ENCODE measurements around the gene NPAS1. TPM values are rescaled to one million over a fixed set of nuclear protein-coding genes. Genes with fewer than 3 reads are reported as not detected.

Gene NPAS1
- total and polyA plus RNA-seq, 4 donors = 0.31 to 1.2 (median 0.70) TPM

DNA sequence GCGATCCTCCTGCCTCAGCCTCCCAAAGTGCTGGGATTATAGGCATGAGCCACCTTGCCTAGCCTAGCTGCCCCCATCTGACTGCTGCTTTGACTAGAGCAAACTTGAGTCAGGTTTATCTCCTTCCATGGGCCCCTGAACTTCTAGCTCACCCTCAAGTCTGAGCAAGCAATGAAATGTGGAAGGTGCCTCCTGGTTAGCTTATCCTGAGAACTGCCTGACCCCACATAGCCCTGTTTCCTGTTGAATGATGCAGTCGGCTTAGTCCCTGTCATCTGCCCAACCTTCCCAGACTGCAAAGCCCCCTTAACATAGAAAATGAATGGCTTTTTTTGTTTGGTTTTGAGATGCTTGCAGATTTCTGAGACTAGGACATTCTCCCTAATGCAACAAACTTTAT, 37.7 kb downstream of the NPAS1 start:
- Histone ChIP-seq H3K27ac (ENCODE audit: low read depth in 1 of 2, low read length in 1 of 2) (no peak overlapping the region), H3K4me1 (ENCODE audit: control insufficient read depth in 5 of 5, insufficient read depth in 5 of 5, low read length in 5 of 5) (no peaks in the 10 kb centered on the region), H3K36me3 (ENCODE audit: control insufficient read depth in 4 of 4, insufficient read depth in 4 of 4, low read length in 4 of 4) (no peaks in the 10 kb centered on the region), H3K9me3 (ENCODE audit: control insufficient read depth in 4 of 4, insufficient read depth in 3 of 4, low read length in 3 of 4) (no peaks in the 10 kb centered on the region), H3K9ac (ENCODE audit: insufficient read depth in 1 of 2, low read length in 2 of 2) (no peak overlapping the region), H3K4me3 (no peak overlapping the region), H3K27me3 (ENCODE audit: control insufficient read depth in 3 of 3, insufficient read depth in 3 of 3, low read length in 2 of 3) (no peaks in the 10 kb centered on the region)
- TF ChIP-seq, protein P1, sequence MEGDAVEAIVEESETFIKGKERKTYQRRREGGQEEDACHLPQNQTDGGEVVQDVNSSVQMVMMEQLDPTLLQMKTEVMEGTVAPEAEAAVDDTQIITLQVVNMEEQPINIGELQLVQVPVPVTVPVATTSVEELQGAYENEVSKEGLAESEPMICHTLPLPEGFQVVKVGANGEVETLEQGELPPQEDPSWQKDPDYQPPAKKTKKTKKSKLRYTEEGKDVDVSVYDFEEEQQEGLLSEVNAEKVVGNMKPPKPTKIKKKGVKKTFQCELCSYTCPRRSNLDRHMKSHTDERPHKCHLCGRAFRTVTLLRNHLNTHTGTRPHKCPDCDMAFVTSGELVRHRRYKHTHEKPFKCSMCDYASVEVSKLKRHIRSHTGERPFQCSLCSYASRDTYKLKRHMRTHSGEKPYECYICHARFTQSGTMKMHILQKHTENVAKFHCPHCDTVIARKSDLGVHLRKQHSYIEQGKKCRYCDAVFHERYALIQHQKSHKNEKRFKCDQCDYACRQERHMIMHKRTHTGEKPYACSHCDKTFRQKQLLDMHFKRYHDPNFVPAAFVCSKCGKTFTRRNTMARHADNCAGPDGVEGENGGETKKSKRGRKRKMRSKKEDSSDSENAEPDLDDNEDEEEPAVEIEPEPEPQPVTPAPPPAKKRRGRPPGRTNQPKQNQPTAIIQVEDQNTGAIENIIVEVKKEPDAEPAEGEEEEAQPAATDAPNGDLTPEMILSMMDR (IDR thresholded peaks at IDR 0.05; ENCODE audit: control extremely low read depth, extremely low read depth) = no peak
- ATAC-seq (ENCODE audit: insufficient read depth, low FRiP score) (no peak), DNase-seq (no peak)
- 68 to 72% methylated on average over 2 of the region's 2 CpGs for WGBS, 2 donors

DNA sequence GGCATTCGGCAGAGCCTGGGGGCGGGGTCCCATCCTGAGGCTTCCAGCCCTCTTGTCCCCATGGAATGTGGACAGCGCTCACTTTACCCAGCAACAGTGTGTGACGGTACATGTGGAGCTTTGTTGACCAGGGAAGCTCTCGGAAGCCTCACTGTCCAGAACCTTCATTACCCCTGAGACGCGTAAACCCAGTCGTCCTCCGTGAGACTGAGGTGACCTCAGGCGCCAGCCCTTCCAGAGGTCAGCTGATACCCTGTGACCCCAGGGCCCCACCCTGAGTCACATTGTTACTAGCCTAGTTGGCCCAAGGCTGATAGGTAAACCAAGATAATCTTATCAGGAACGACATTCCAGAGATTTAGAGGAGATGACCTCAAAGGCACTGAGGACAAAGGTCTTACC, 39.0 kb downstream of the NPAS1 start:
- Histone ChIP-seq H3K36me3 (ENCODE audit: control insufficient read depth in 4 of 4, insufficient read depth in 4 of 4, low read length in 4 of 4) (peaks cover 0 to 1% (median 0%) of the 10 kb centered on the region in 4 donors), H3K9me3 (ENCODE audit: control insufficient read depth in 4 of 4, insufficient read depth in 3 of 4, low read length in 3 of 4) (no peaks in the 10 kb centered on the region), H3K27ac (ENCODE audit: low read depth in 1 of 2, low read length in 1 of 2) (no peak overlapping the region), H3K9ac (ENCODE audit: insufficient read depth in 1 of 2, low read length in 2 of 2) (no peak overlapping the region), H3K27me3 (ENCODE audit: control insufficient read depth in 3 of 3, insufficient read depth in 3 of 3, low read length in 2 of 3) (no peaks in the 10 kb centered on the region), H3K4me1 (ENCODE audit: control insufficient read depth in 5 of 5, insufficient read depth in 5 of 5, low read length in 5 of 5) (no peaks in the 10 kb centered on the region), H3K4me3 (no peak overlapping the region)
- no peak for ATAC-seq (ENCODE audit: insufficient read depth, low FRiP score)
- DNase-seq = no peak
- whole genome bisulfite sequencing, 2 donors = 69 to 83% methylated on average over 11 of the region's 11 CpGs
- TF ChIP-seq, protein P1 (IDR thresholded peaks at IDR 0.05; ENCODE audit: control extremely low read depth, extremely low read depth) = no peak

DNA sequence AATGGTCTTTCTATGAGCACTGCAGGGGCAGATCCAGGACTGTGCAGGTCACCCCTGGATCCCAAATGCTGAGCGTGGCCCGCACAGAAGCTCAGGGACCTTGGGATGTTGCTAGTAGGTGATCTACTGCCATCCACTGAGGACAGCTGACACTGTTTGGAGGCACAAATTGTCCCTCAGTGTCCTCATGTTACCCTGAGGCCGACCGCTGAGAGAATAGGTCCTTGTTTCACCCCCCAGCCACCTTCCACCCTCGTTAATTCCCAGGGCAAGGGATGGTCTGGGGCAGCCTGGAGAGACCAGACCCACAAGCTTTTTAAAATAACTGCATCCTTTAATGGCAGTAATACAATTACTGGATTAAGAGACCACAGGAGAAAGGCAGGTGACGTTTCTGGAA, 44.2 kb downstream of the NPAS1 start:
- DNase-seq (no peak), ATAC-seq (ENCODE audit: insufficient read depth, low FRiP score) (no peak)
- H3K27ac ChIP-seq (ENCODE audit: low read depth in 1 of 2, low read length in 1 of 2) = no peak overlapping the region
- TF ChIP-seq, protein P1 (IDR thresholded peaks at IDR 0.05; ENCODE audit: control extremely low read depth, extremely low read depth) = no peak
- H3K36me3 ChIP-seq (ENCODE audit: control insufficient read depth in 4 of 4, insufficient read depth in 4 of 4, low read length in 4 of 4) = peaks cover 10 to 39% (median 18%) of the 10 kb centered on the region in 4 donors
- no peaks in the 10 kb centered on the region for H3K27me3 ChIP-seq (ENCODE audit: control insufficient read depth in 3 of 3, insufficient read depth in 3 of 3, low read length in 2 of 3)
- no peaks in the 10 kb centered on the region for H3K9me3 ChIP-seq (ENCODE audit: control insufficient read depth in 4 of 4, insufficient read depth in 3 of 4, low read length in 3 of 4)
- H3K4me1 ChIP-seq (ENCODE audit: control insufficient read depth in 5 of 5, insufficient read depth in 5 of 5, low read length in 5 of 5) = no peaks in the 10 kb centered on the region
- H3K9ac ChIP-seq (ENCODE audit: insufficient read depth in 1 of 2, low read length in 2 of 2) = no peak overlapping the region
- WGBS, 2 donors = 91 to 96% methylated on average over 6 of the region's 6 CpGs
- no peak overlapping the region for H3K4me3 ChIP-seq

DNA sequence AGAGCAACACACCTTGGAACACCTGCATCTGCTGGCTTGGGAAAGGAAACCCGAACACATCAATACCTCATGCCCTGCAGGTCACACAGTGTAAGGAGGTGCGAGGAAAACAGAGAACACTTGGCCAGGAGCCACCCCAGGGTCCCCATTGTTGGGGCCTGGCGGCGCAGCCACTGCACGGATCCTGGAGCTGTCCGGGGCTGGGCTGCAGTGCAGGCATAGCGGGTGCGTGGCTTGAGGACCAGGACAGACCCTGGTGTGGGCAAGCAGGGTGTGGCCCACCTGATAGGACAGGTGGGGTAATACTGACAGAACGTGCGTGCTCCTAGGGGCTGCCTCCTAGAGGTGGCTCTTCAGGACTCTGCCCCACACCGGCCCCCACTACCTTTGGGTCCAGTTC, 45.6 kb downstream of the NPAS1 start:
- DNase-seq (no peak), ATAC-seq (ENCODE audit: insufficient read depth, low FRiP score) (no peak)
- 93 to 94% methylated on average over 11 of the region's 11 CpGs for WGBS, 2 donors

More for the DNA sequence above, 45.6 kb downstream of the NPAS1 start:
- H3K4me1 ChIP-seq (ENCODE audit: control insufficient read depth in 5 of 5, insufficient read depth in 5 of 5, low read length in 5 of 5) = no peaks in the 10 kb centered on the region
- H3K4me3 ChIP-seq = no peak overlapping the region
- H3K9me3 ChIP-seq (ENCODE audit: control insufficient read depth in 4 of 4, insufficient read depth in 3 of 4, low read length in 3 of 4) = no peaks in the 10 kb centered on the region
- H3K27ac ChIP-seq (ENCODE audit: low read depth in 1 of 2, low read length in 1 of 2) = no peak overlapping the region
- H3K27me3 ChIP-seq (ENCODE audit: control insufficient read depth in 3 of 3, insufficient read depth in 3 of 3, low read length in 2 of 3) = no peaks in the 10 kb centered on the region
- TF ChIP-seq, protein P1 (IDR thresholded peaks at IDR 0.05; ENCODE audit: control extremely low read depth, extremely low read depth) = no peak
- peaks cover 10 to 51% (median 25%) of the 10 kb centered on the region in 4 donors for H3K36me3 ChIP-seq (ENCODE audit: control insufficient read depth in 4 of 4, insufficient read depth in 4 of 4, low read length in 4 of 4)
- no peak overlapping the region for H3K9ac ChIP-seq (ENCODE audit: insufficient read depth in 1 of 2, low read length in 2 of 2)

All from lung (tissue), 12 donors.